Astrocyte of the hippocampus (primary cell): ENCODE measurements around the gene UGT2A1.

Experiments used
- DNase-seq: peaks from one replicate; pipeline ENCODE4 v3.0.0; 2011; ENCODE audit warnings: low read depth, low spot score

The UGT2A1 gene

DNA sequence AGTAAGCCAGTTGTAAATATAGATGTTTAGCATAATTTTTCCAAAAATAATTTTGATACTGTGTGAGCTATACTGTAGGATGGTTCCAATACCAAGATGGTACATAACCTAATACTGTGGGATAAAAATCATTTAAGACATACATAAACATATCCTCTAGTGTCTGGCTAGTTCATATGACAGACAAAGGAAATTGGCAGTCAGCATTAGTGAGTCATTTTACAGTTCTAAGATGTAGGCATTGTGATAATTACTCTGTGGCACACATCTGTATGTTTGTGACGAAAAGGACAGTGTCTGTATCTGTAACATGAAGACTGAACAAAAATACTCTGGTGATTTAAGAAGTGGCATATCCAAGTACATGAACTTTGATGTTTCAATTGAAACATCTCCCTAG lies 63.2 kb downstream of the UGT2A1 start:
- DNase-seq: no peak

GRCh38 chr4:69584135-69584534 lies 68.9 kb downstream of the UGT2A1 start:
- DNase-seq: no peak

DNA sequence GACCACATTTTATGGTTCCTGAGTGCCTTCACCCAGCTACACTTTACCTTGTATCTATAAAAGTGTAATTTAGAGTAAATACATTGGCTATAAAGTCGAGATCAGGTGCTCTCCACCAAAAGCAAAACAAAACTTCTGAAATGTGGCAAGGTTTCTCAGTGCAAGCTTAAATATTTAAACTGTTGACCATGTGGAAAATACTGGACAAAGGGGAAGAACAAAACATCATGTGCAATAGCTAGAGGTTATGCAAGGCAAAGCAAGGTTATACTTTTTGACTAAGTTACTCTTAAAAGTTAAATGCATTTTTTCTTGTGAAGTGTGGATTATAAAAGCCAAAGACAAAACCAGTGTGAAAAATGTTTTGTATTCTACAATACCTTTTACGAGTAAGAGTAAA lies 69.5 kb downstream of the UGT2A1 start:
- DNase-seq: no peak

- no peak for DNase-seq
These were observed 75.8 kb downstream of the UGT2A1 start for GRCh38 chr4:69577245-69577644.

DNA sequence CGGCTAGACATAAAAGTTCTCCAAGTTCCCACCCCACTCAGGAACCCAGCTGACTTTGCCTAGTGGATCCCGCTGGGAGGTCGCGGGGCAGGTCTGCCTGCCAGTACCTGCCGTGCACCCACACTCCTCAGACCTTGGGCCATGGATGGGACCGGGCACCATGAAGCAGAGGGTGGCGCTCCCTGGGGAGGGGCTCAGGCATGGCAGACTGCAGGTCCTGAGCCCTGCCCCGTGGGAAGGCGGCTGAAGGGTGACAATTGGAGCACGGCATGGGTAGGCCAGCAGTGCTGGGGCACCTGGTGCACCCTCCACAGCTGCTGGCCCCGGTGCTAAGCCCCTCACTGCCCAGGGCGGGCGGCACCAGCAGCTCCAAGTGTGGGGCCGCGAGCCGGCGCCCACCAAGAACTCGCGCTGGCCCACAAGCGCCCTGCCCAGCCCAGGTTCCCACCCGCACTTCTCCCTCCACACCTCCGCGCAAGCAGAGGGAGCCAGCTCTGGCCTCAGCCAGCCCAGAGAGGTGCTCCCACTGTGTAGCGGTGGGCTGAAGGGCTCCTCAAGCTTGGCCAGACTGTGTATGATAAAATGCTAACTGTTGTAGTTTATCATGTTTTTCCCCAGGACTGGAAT lies 76.7 kb downstream of the UGT2A1 start:
- no peak for DNase-seq

DNA sequence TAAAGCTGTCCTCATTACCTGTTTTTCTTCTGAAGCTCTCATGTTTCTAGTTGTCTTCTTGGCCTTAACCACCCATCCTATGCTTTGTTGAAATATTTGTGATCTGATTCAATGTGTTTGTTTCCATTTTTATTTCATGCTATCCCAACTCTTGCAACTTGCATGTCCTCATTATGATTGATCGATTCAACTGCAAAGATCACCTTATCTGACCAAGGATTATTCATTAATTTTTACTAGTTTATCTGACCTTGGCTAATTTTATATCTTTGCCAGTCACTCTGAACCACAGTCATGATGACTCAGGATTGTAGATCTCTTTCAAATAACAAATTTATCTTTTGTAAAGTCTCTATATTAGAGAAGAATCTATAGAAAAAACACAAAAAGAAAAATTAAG lies 84.3 kb downstream of the UGT2A1 start:
- DNase-seq: no peak

DNA sequence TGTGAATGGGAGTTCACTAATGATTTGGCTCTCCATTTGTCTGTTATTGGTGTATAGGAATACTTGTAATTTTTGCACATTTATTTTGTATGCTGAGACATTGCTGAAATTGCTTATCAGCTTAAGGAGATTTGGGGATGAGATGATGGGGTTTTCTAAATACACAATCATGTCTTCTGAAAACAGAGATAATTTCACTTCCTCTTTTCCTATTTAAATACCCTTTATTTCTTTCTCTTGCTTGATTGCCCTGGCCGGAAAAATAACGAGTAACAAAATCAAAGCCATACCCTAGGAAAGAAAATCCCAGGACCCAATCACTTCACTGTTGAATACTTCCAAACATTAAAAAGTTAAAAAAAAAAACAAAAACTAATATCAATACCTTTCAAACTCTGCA lies 89.6 kb downstream of the UGT2A1 start:
- no peak for DNase-seq

- no peak for DNase-seq
These were observed 103.4 kb downstream of the UGT2A1 start for GRCh38 chr4:69549651-69550050.

- DNase-seq: peak; percentile 23
These were observed 106.8 kb downstream of the UGT2A1 start for GRCh38 chr4:69546134-69546765.
